ENCODE measurements around the gene PTPN1.

GRCh38 chr20:50516935-50517816, 7.0 kb downstream of the PTPN1 start:
- TF ChIP-seq CTCF (IDR thresholded peaks at IDR 0.05 in 4 of 5, conservative IDR thresholded peaks at IDR 0.05 in 1 of 5) = no peak
- no peak for TF ChIP-seq POLR2A (IDR thresholded peaks at IDR 0.05)

All from gastrocnemius medialis (tissue), 4 donors.